NB4 (cell line): Measurements from ENCODE around the gene DENND2C.

Experiments used
- DNase-seq: peaks from one replicate; pipeline ENCODE4 v3.0.0; 2010; ENCODE audit warnings: low read depth
- H3K4me3 ChIP-seq: one replicate; pipeline ENCODE4 v1.5.1; 2011; ENCODE audit warnings: mild to moderate bottlenecking, low read depth, low read length, moderate library complexity
- CTCF ChIP-seq: IDR thresholded peaks from one replicate; pipeline ENCODE4 v1.5.1; 2012; ENCODE audit warnings: low read depth, low read length
- MAX ChIP-seq: IDR thresholded peaks from 2 replicates; pipeline ENCODE4 v1.6.1; 2011; ENCODE audit warnings: low read depth, low read length
- MYC ChIP-seq: IDR thresholded peaks from 2 replicates; pipeline ENCODE4 v1.6.1; 2011; ENCODE audit warnings: low read depth, low read length
- POLR2A ChIP-seq: IDR thresholded peaks from 2 replicates; pipeline ENCODE4 v1.6.1; 2011; ENCODE audit warnings: mild to moderate bottlenecking; ENCODE audit not compliant: insufficient read length; ENCODE audit errors: extremely low read depth

The DENND2C gene

GRCh38 chr1:114540821-114541220, 129.0 kb downstream of the DENND2C start:
- no peak for TF ChIP-seq MAX
- no peak for TF ChIP-seq MYC
- TF ChIP-seq CTCF, result no peak
- no peak for TF ChIP-seq POLR2A
- no peak overlapping the region for H3K4me3 ChIP-seq
- DNase-seq, result no peak

GRCh38 chr1:114540272-114540671, 129.6 kb downstream of the DENND2C start:
- H3K4me3 ChIP-seq, result no peak overlapping the region
- DNase-seq, result no peak
- TF ChIP-seq POLR2A (no peak), MAX (no peak), CTCF (no peak), MYC (no peak)

- DNase-seq, result no peak
- TF ChIP-seq POLR2A, result no peak
- no peak for TF ChIP-seq MYC
- no peak for TF ChIP-seq CTCF
- no peak for TF ChIP-seq MAX
These were observed 133.8 kb downstream of the DENND2C start for GRCh38 chr1:114536043-114536442.

GRCh38 chr1:114535401-114535800, 134.4 kb downstream of the DENND2C start:
- TF ChIP-seq CTCF (no peak), MAX (no peak), POLR2A (no peak), MYC (no peak)
- no peak for DNase-seq
- H3K4me3 ChIP-seq, result no peak overlapping the region

More at GRCh38 chr1:114536043-114536442, 133.8 kb downstream of the DENND2C start:
- no peak overlapping the region for H3K4me3 ChIP-seq
